Activated CD8-positive, alpha-beta memory T cell treated with anti-CD3 and anti-CD28 coated beads, Interleukin-2, amount 10 ng/mL, durations not matched to agents 7 days and 5 days (primary cell): ENCODE results near the gene NDP. TPM values are rescaled to one million over a fixed set of nuclear protein-coding genes. Genes with fewer than 3 reads are reported as not detected.
"Not testable (repeated sequence)": the region's sequence is repeated elsewhere in the genome, so short reads cannot be mapped to it uniquely, and the experiment has no call there.

Experiments
- ATAC-seq: fragments of 150-1000 bp; cut with Tn5 transposase; one replicate; pipeline ENCODE4 v1.10.0; 2021; ENCODE audit warnings: moderate library complexity
- CTCF ChIA-PET: fragments of 350-600 bp; sonication (Branson Sonifier 250); formaldehyde crosslinking; loops from one replicate; lab custom pipeline; 2021; ENCODE audit warnings: antibody characterized with exemption; lab: Charles Lee
- DNase-seq: peaks from one replicate; pipeline ENCODE4 v3.0.0-alpha.2; 2020
- H3K27ac Mint-ChIP-seq: one replicate; pipeline ENCODE4 v1.8.0; 2021; ENCODE audit warnings: mild to moderate bottlenecking, mixed read lengths
- H3K27me3 Mint-ChIP-seq: one replicate; pipeline ENCODE4 v1.8.0; 2021; ENCODE audit warnings: mixed read lengths
- H3K36me3 Mint-ChIP-seq: one replicate; pipeline ENCODE4 v1.8.0; 2021; ENCODE audit warnings: mild to moderate bottlenecking, mixed read lengths
- H3K4me1 Mint-ChIP-seq: one replicate; pipeline ENCODE4 v1.8.0; 2021; ENCODE audit warnings: mixed read lengths
- H3K4me3 Mint-ChIP-seq: one replicate; pipeline ENCODE4 v1.8.0; 2021; ENCODE audit warnings: mild to moderate bottlenecking, moderate library complexity, mixed read lengths
- H3K9me3 Mint-ChIP-seq: one replicate; pipeline ENCODE4 v1.8.0; 2022; ENCODE audit warnings: low read depth, mixed read lengths
- total RNA-seq, 2 experiments: library from RNA; stranded (reverse); gene quantifications; one replicate each; pipeline ENCODE4 v1.2.3, GENCODE V29; 2021

NDP gene
- total RNA-seq, 2 experiments from 2014 or later, result not detected

- ATAC-seq (no peak), DNase-seq (no peak)
- CTCF ChIA-PET, result no interaction called here
- H3K9me3 Mint-ChIP-seq, result no peaks in the 10 kb centered on the region
- H3K4me1 Mint-ChIP-seq, result peaks cover 6% of the 10 kb centered on the region
- H3K4me3 Mint-ChIP-seq, result no peak overlapping the region
- no peaks in the 10 kb centered on the region for H3K36me3 Mint-ChIP-seq
- no peaks in the 10 kb centered on the region for H3K27me3 Mint-ChIP-seq
- H3K27ac Mint-ChIP-seq, result no peak overlapping the region
Observed at GRCh38 chrX:43962636-43963035, 10.6 kb downstream of the NDP start.

DNA sequence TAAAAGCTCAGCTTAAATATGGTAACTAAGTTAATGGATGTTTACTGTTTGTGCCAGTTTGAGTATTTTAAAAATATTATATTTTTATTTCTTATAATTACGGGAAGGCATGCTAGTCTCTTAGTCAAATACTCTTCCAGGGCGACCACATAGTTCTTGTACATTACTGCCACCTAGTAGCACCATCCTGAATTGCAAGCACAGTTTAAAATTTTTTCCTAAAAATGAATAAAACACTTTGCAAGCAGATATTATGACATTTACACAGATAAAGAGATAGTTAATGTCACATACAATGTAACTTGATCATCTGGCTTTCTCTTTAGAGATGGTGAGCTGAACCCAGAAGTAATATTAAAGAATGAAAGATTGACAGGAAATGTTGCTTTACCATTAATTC is 11.5 kb downstream of the NDP start:
- no peaks in the 10 kb centered on the region for H3K9me3 Mint-ChIP-seq
- no peak overlapping the region for H3K4me3 Mint-ChIP-seq
- H3K27me3 Mint-ChIP-seq, result no peaks in the 10 kb centered on the region
- no peak overlapping the region for H3K27ac Mint-ChIP-seq
- peaks cover 6% of the 10 kb centered on the region for H3K4me1 Mint-ChIP-seq
- no peaks in the 10 kb centered on the region for H3K36me3 Mint-ChIP-seq
- ATAC-seq, result no peak
- CTCF ChIA-PET, result no interaction called here
- DNase-seq, result no peak

- CTCF ChIA-PET, result interaction anchor here (0.6 to 1.1 kb wide), 10 partner anchors 9 to 1229 kb away, joined by 3 to 20 read pairs (median 3); no protein-coding TSS in a partner anchor
- Mint-ChIP-seq H3K4me3 (no peak overlapping the region), H3K27ac (no peak overlapping the region), H3K9me3 (no peaks in the 10 kb centered on the region), H3K27me3 (peaks cover 5% of the 10 kb centered on the region), H3K36me3 (no peaks in the 10 kb centered on the region), H3K4me1 (peaks cover 2% of the 10 kb centered on the region)
- ATAC-seq (peak; percentile 42), DNase-seq (no peak)
Observed at GRCh38 chrX:43958529-43958928, 14.7 kb downstream of the NDP start.

DNA sequence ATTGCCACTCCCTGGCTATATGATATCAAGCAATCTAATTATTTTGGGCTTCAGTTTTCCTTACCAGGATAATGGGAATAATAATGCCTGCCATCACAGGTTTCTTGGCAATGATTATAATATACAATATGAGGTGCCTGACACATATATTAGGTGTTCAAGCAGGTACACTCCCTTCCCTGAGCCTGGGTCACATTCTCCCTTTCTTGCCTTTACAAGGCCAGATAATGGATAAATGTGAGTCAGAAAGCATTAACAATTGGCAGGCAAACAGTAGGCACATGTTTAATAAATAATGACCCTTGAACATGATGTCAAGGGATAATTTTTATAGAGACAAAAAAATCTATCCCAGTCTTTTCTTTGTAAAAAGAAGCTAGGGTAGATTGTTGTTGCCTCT is 17.2 kb downstream of the NDP start:
- H3K27ac Mint-ChIP-seq, result no peak overlapping the region
- H3K27me3 Mint-ChIP-seq, result peaks cover 7% of the 10 kb centered on the region
- no peak overlapping the region for H3K4me3 Mint-ChIP-seq
- CTCF ChIA-PET, result no interaction called here
- no peaks in the 10 kb centered on the region for H3K9me3 Mint-ChIP-seq
- DNase-seq (no peak), ATAC-seq (no peak)
- no peaks in the 10 kb centered on the region for H3K36me3 Mint-ChIP-seq
- H3K4me1 Mint-ChIP-seq, result peaks cover 2% of the 10 kb centered on the region

GRCh38 chrX:43953218-43953617 is 20.0 kb downstream of the NDP start:
- H3K4me1 Mint-ChIP-seq, result peaks cover 6% of the 10 kb centered on the region
- H3K27me3 Mint-ChIP-seq, result peaks cover 7% of the 10 kb centered on the region
- no peak for DNase-seq
- no peak overlapping the region for H3K27ac Mint-ChIP-seq
- H3K36me3 Mint-ChIP-seq, result no peaks in the 10 kb centered on the region
- H3K4me3 Mint-ChIP-seq, result no peak overlapping the region
- no peak for ATAC-seq
- H3K9me3 Mint-ChIP-seq, result no peaks in the 10 kb centered on the region
- CTCF ChIA-PET, result no interaction called here

DNA sequence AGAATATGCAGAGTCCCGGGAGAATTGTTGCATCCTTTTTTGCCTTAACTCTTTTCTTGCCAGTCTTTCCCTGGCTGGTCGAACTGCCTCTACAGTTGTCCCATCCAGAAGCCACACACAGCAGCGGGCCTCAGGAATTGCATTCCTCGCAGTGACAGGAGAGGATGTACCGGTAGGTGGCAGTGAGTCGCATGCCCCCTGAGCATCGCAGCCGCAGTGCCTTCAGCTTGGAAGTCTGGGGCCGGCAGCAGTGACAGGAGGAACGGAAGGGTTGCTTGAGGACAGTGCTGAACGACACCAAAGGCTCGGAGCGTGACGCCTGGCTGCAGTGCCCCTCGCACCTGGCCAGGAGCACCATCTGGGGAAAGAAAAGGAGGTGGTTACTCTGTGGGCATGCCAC is 23.5 kb downstream of the NDP start:
- DNase-seq (peak; percentile 43), ATAC-seq (peak; percentile 39)
- CTCF ChIA-PET, result interaction anchor here (0.9 to 1.3 kb wide), 2 partner anchors 9 to 15 kb away, joined by 3 to 4 read pairs; no protein-coding TSS in a partner anchor
- Mint-ChIP-seq H3K36me3 (no peaks in the 10 kb centered on the region), H3K4me1 (peaks cover 5% of the 10 kb centered on the region), H3K9me3 (no peaks in the 10 kb centered on the region), H3K4me3 (peak overlapping the region; percentile 17), H3K27ac (no peak overlapping the region), H3K27me3 (peaks cover 5% of the 10 kb centered on the region)

DNA sequence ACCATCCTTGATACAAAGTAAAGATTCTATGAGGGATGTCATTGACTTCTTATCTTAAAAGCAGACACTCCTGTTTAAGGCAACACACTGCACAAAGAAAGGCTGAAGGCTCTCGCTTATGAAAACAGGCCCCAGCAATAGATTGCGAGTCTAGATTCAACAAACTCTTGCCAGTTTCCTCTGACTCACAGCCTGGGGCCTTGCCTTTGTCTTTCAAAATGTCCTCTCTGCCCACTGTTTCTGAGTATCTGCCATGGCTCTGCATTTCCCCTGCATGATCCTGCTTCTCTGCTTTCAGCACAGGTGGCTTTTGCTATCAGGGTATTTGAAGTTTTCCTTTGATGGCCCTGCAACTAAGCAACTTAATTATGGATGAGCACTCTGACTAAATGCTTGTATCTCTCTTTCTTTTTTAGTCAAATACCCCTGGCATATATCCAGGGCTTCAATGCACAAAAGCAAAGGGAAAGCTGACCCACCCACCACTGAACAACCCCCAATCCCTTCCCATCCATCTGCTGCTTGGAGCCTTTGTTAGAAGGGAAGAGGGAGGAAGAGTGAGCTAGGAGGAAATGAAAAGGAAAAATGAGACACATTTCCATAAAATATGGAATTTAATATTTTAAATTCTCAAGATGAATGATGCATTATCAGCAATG is 32.2 kb downstream of the NDP start:
- Mint-ChIP-seq H3K9me3 (no peaks in the 10 kb centered on the region), H3K4me1 (no peaks in the 10 kb centered on the region), H3K27me3 (no peaks in the 10 kb centered on the region), H3K4me3 (no peak overlapping the region), H3K27ac (no peak overlapping the region), H3K36me3 (no peaks in the 10 kb centered on the region)
- CTCF ChIA-PET, result no interaction called here
- ATAC-seq (no peak), DNase-seq (no peak)

- no peak for ATAC-seq
- Mint-ChIP-seq H3K4me1 (no peaks in the 10 kb centered on the region), H3K27me3 (peaks cover 3% of the 10 kb centered on the region), H3K4me3 (no peak overlapping the region), H3K36me3 (no peaks in the 10 kb centered on the region), H3K27ac (no peak overlapping the region), H3K9me3 (no peaks in the 10 kb centered on the region)
- CTCF ChIA-PET, result no interaction called here
- no peak for DNase-seq
Observed at GRCh38 chrX:43939187-43939926, 33.8 kb downstream of the NDP start.

- H3K9me3 Mint-ChIP-seq, H3K27ac Mint-ChIP-seq, H3K4me3 Mint-ChIP-seq, ATAC-seq, H3K4me1 Mint-ChIP-seq, H3K36me3 Mint-ChIP-seq, H3K27me3 Mint-ChIP-seq, DNase-seq, CTCF ChIA-PET: not testable (repeated sequence)
Observed at GRCh38 chrX:43922032-43922431, 51.2 kb downstream of the NDP start.

- H3K9me3 Mint-ChIP-seq, ATAC-seq, H3K4me1 Mint-ChIP-seq, H3K27ac Mint-ChIP-seq, H3K27me3 Mint-ChIP-seq, CTCF ChIA-PET, H3K4me3 Mint-ChIP-seq, H3K36me3 Mint-ChIP-seq, DNase-seq: not testable (repeated sequence)
Observed at GRCh38 chrX:43910772-43911171, 62.4 kb downstream of the NDP start.

DNA sequence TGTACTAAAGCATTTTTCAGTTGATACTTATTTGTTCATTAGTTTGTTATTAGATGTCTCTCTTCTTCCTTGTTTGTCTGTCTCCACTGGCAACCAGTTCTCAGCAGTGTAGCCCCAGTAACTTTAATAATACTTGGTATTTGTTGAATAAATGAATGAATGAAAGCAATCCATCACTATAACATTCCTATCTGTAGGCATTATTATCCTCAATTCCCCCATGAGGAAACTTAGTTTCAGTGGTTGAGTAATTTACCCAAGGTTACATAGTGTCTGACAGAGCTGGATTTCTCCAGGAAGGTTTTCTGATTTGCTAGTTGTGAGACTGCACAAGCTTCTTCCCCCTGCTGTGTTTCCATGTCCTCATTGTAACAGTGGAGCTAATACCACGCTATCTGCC is 63.2 kb downstream of the NDP start:
- DNase-seq (no peak), ATAC-seq (no peak)
- CTCF ChIA-PET, result no interaction called here
- Mint-ChIP-seq H3K36me3 (no peaks in the 10 kb centered on the region), H3K4me1 (no peaks in the 10 kb centered on the region), H3K4me3 (no peak overlapping the region), H3K9me3 (no peaks in the 10 kb centered on the region), H3K27ac (no peak overlapping the region), H3K27me3 (peaks cover 5% of the 10 kb centered on the region)

GRCh38 chrX:43909141-43909540 is 64.0 kb downstream of the NDP start:
- CTCF ChIA-PET, result no interaction called here
- H3K27me3 Mint-ChIP-seq, result peaks cover 5% of the 10 kb centered on the region
- no peaks in the 10 kb centered on the region for H3K36me3 Mint-ChIP-seq
- H3K4me3 Mint-ChIP-seq, result no peak overlapping the region
- ATAC-seq (no peak), DNase-seq (no peak)
- H3K4me1 Mint-ChIP-seq, result no peaks in the 10 kb centered on the region
- no peak overlapping the region for H3K27ac Mint-ChIP-seq
- H3K9me3 Mint-ChIP-seq, result no peaks in the 10 kb centered on the region

GRCh38 chrX:43899878-43900815 is 73.0 kb downstream of the NDP start:
- no peak overlapping the region for H3K4me3 Mint-ChIP-seq
- H3K27ac Mint-ChIP-seq, result no peak overlapping the region
- H3K9me3 Mint-ChIP-seq, result no peaks in the 10 kb centered on the region
- CTCF ChIA-PET, result no interaction called here
- H3K36me3 Mint-ChIP-seq, result no peaks in the 10 kb centered on the region
- no peak for DNase-seq
- no peak for ATAC-seq
- H3K27me3 Mint-ChIP-seq, result no peaks in the 10 kb centered on the region
- no peaks in the 10 kb centered on the region for H3K4me1 Mint-ChIP-seq
